Measurements from ENCODE around the gene AR. TPM values are rescaled to one million over a fixed set of nuclear protein-coding genes. Genes with fewer than 3 reads are reported as not detected.

The AR gene
- total and polyA plus RNA-seq, 10 of the 15 experiments (the other 5 are each of a cell fraction or from before 2014, with no cell fraction given) = 0.07 to 0.09 (median 0.08) TPM; not detected in 7

- RAD21 ChIA-PET (ENCODE audit: unreplicated experiment) = no interaction called here
- H3K79me2 ChIP-seq (ENCODE audit: control insufficient read depth, insufficient read depth, low read length) = no peaks in the 10 kb centered on the region
- no peaks in the 10 kb centered on the region for H4K20me1 ChIP-seq (ENCODE audit: control insufficient read depth, insufficient read depth)
- BruUV-seq (replicated peaks) = no TSS peak
- no peak overlapping the region for H3K9ac ChIP-seq (ENCODE audit: control insufficient read depth, insufficient read depth, low read length)
- CTCF ChIA-PET = no interaction called here
- no peaks in the 10 kb centered on the region for H3K27me3 ChIP-seq (replicated peaks in 1 of 2; ENCODE audit: control insufficient read depth in 2 of 2, insufficient read depth in 2 of 2, low read length in 1 of 2)
- no peak for TF ChIP-seq E4F1 (IDR thresholded peaks at IDR 0.05; ENCODE audit: borderline replicate concordance, partially characterized antibody)
- no peak for TF ChIP-seq IRF5 (IDR thresholded peaks at IDR 0.05; ENCODE audit: borderline replicate concordance)
- TF ChIP-seq ZNF592 (IDR thresholded peaks at IDR 0.05) = no peak
- no peak for TF ChIP-seq SPI1 (IDR thresholded peaks at IDR 0.05; ENCODE audit: borderline replicate concordance, insufficient read depth, low read depth, low read length)
- TF ChIP-seq USF1 (IDR thresholded peaks at IDR 0.05; ENCODE audit: borderline replicate concordance, extremely low read length, insufficient read depth, low read depth, low read length) = no peak
- TF ChIP-seq PML (IDR thresholded peaks at IDR 0.05; ENCODE audit: low read length) = no peak
- no peak for TF ChIP-seq SMAD1 (IDR thresholded peaks at IDR 0.05; ENCODE audit: low read depth, partially characterized antibody)
- TF ChIP-seq TARDBP (IDR thresholded peaks at IDR 0.05; ENCODE audit: borderline replicate concordance) = no peak
- TF ChIP-seq ESRRA (IDR thresholded peaks at IDR 0.05; ENCODE audit: low read length) = no peak
- TF ChIP-seq TBL1XR1 (IDR thresholded peaks at IDR 0.05; ENCODE audit: low read depth, low read length) = no peak
- no peak for TF ChIP-seq SUZ12 (IDR thresholded peaks at IDR 0.05; ENCODE audit: unreplicated experiment)
- no peak for TF ChIP-seq ZBTB33 (IDR thresholded peaks at IDR 0.05)
- TF ChIP-seq BACH1 (IDR thresholded peaks at IDR 0.05; ENCODE audit: borderline replicate concordance) = no peak
- TF ChIP-seq FOXM1 (IDR thresholded peaks at IDR 0.05; ENCODE audit: low read depth, low read length) = no peak
- SMC1A ChIA-PET (ENCODE audit: uncharacterized antibody, unreplicated experiment) = no interaction called here
- no peak for DNase-seq (ENCODE audit: low read depth, low spot score)
- H3K4me1 ChIP-seq (ENCODE audit: control insufficient read depth, insufficient read depth, low read length) = no peaks in the 10 kb centered on the region
- H3K4me3 ChIP-seq = no peak overlapping the region
- WGBS (ENCODE audit: insufficient coverage, insufficient replicate concordance, low lambda C conversion rate, missing lambda C conversion rate) = 64% methylated on average over 1 of the region's 1 CpG
- intact Hi-C loops (cut with micrococcal nuclease; ENCODE audit: unreplicated experiment) (no loop called here), in situ Hi-C loops (cut with MboI) (no loop called here)
- H3K27ac ChIP-seq (ENCODE audit: control insufficient read depth, insufficient read depth) = no peak overlapping the region
- H3K36me3 ChIP-seq (ENCODE audit: control insufficient read depth in 2 of 2, insufficient read depth in 2 of 2, low read length in 1 of 2) = no peaks in the 10 kb centered on the region
- ATAC-seq = no peak
- POLR2A ChIA-PET = no interaction called here
- FAIRE-seq = no peak
- no peak overlapping the region for H2AFZ ChIP-seq (ENCODE audit: control insufficient read depth, low read depth, low read length)
- no peaks in the 10 kb centered on the region for H3K9me3 ChIP-seq (replicated peaks; ENCODE audit: control insufficient read depth, insufficient read depth, low read length)
- H3K4me2 ChIP-seq (ENCODE audit: control insufficient read depth, insufficient read depth) = no peak overlapping the region
Observed at GRCh38 chrX:67564475-67564874, 20.7 kb downstream of the AR start.

All from GM12878 (cell line).